Measurements from ENCODE around the gene GPR146.
"Not testable (repeated sequence)": the region's sequence is repeated elsewhere in the genome, so short reads cannot be mapped to it uniquely, and the experiment has no call there.

DNA sequence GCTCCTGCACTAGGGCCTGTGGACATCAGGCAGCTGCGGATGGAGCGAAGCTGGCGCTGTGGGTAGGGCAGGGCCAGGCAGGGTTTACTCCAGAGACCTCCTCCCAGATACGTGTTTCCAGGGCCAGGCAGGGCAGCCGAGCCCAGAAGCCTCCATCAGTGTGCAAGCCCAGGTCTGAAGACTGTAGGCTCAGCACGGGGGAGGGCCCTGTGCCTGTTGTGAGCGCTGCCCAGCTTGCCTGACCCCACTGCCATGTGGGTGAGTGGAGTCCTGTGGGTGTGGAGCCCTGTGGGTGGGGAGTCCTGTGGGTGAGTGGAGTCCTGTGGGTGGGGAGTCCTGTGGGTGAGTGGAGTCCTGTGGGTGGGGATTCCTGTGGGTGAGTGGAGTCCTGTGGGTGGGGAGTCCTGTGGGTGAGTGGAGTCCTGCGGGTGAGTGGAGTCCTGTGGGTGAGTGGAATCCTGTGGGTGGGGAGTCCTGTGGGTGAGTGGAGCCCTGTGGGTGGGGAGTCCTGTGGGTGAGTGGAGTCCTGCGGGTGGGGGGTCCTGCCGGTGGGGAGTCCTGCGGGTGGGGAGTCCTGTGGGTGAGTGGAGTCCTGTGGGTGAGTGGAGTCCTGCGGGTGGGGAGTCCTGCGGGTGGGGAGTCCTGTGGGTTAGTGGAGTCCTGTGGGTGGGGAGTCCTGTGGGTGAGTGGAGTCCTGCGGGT, 43.1 kb upstream of the GPR146 start:
- TF ChIP-seq POLR2A (IDR thresholded peaks at IDR 0.05; ENCODE audit: low read length); GATA1 (IDR thresholded peaks at IDR 0.05; ENCODE audit: low read depth, low read length): not testable (repeated sequence)

Measured in erythroblast (primary cell).